Thoracic aorta endothelial cell (primary cell): ENCODE results near the gene CH25H. TPM values are rescaled to one million over a fixed set of nuclear protein-coding genes. Genes with fewer than 3 reads are reported as not detected.

Experiments
- total RNA-seq: library from RNA; depleted of rRNA; stranded (reverse); fragments of >200 nt; gene quantifications from 2 replicates; pipeline ENCODE4 v1.2.3, GENCODE V29; 2012

The CH25H gene
- total RNA-seq: 0.57 and 0.80 TPM in 2 replicates

DNA sequence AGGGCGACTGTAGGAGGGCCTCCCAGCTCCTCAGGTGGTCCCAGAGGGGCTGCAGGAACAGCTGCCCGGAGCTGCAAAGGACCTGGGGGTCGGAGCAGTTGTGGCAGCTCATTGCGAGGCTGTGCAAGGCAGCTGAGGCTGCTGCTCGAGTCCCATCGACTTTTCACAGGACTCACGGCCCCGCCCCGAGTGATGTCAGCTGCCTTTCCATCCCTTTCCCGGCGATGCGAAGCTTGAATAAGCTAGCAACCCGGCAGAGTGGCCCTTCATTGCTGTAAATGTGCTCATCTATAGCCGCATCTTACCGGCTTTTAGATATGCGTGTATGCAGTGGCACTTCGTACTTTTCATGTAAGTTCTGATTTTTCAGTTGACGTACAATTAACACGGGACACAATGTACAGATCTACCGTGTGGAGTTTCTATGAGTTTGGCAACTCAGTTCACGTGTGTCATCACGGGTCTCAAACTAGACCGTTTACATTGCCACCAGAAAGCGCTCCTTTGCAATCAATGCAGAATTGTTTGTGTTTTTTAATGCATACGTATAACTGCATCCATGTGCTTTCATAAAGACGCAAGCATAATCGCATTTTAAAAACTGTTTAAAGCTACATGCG lies at the start of gene CH25H:
Gene CH25H (minus strand): TSS at position 137 of the 620 bp plus-strand sequence. CDS start 25 bp downstream, at position 112.

GRCh38 chr10:89251409-89252224 lies 44.5 kb upstream of the CH25H start, which contains the start of gene LIPA:
Gene LIPA (minus strand): TSS chr10:89251775. CDS start chr10:89247648, 4,127 bp downstream.

Other genes with a start within 250 kb of the CH25H start
- gene FAS, start 216.5 kb downstream of the CH25H start, total RNA-seq: 24.3 and 28.2 TPM in 2 replicates
- 51.6 and 63.7 TPM in 2 replicates for gene LIPA, start 44.5 kb upstream of the CH25H start, total RNA-seq
- gene IFIT2, start 94.7 kb upstream of the CH25H start, total RNA-seq: 1.7 and 2.4 TPM in 2 replicates
- 4.3 and 4.5 TPM in 2 replicates for gene IFIT3, start 120.7 kb upstream of the CH25H start, total RNA-seq
- not detected in 2 replicates for gene IFIT1B, start 170.7 kb upstream of the CH25H start, total RNA-seq
- gene IFIT1, start 185.3 kb upstream of the CH25H start, total RNA-seq: 1.5 and 1.6 TPM in 2 replicates
- gene IFIT5, start 207.3 kb upstream of the CH25H start, total RNA-seq: 4.1 and 17.0 TPM in 2 replicates